Measurements from ENCODE around the gene VEPH1.

- TF ChIP-seq CTCF (IDR thresholded peaks at IDR 0.05) (no peak), POLR2A (IDR thresholded peaks at IDR 0.05) (no peak)
Measured at GRCh38 chr3:157417247-157417646, 86.0 kb downstream of the VEPH1 start.

Data from body of pancreas (tissue), 4 donors.